ENCODE measurements around the gene FAM228B. TPM values are rescaled to one million over a fixed set of nuclear protein-coding genes. Genes with fewer than 3 reads are reported as not detected.
A peak's percentile ranks its signal among the peaks of the same experiment; 100 is the strongest.

The FAM228B gene
- total RNA-seq (2022) (6.7 and 7.9 TPM in 2 replicates), Bru-seq, nascent RNA (percentile 39 among the genes with signal in this experiment), BruChase-seq, experiment 1, labeled RNA remaining after a 2-hour chase (percentile 33 among the genes with signal in this experiment), BruChase-seq, experiment 2, labeled RNA remaining after a 6-hour chase (percentile 34 among the genes with signal in this experiment)
- long read RNA-seq, partial matches to known transcripts = 1 of 15 reads
- long read RNA-seq, other reads (novel, unspliced or antisense) = 14 of 15 reads

DNA sequence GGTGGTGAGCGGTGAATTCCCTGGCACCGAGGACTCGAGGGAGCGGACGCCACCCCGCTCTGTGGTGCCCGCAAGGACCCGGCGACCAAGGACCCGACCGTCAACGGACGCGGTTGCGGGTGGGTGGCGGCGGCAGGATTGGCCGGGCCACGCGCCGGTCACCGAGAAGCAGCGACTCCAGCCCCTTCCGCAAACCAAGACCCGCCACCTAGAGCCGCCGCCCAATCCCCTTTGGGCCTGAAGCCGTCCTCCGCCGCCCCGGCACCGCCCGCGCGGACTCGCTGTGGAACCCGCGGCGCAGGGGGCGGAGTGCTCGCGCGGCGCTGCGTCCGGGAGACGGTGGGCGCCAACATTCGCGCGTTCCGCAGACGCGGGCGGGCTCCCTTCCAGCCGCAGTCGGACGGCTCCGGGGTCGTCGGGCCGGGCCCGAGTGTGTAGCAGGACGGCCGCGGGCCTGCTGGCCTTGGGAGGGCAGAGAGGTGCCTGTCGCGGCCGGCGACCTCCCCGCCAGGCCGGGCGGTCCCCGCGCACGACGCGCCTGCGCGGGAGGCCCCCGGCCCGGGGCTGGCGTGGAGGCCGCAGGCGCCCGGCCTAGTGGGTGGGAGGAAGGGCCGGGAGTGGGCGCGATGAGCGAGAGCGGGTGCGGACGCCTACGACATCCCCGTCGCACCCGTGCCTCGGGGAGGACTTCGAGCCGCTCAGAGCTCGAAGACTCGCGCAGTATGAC lies at the start of gene FAM228B, which contains the start of gene PFN4:
Gene FAM228B, plus strand, starts transcription at position 275 of the 727 bp plus-strand sequence. CDS start 893 bp downstream, outside the sequence.
Gene PFN4, minus strand, starts transcription at position 140 of the 727 bp plus-strand sequence. CDS start 799 bp downstream, outside the sequence.
- ChIA-PET CTCF (interaction anchor here (0.7 to 1.3 kb wide), 5 partner anchors 39 to 183 kb away, joined by 3 to 13 read pairs (median 4); partner anchors contain the start of genes TP53I3 and UBXN2A), POLR2A (interaction anchor here (0.6 to 1.7 kb wide), 6 partner anchors 14 to 196 kb away, joined by 6 to 8 read pairs (median 7); partner anchors contain the start of genes ATAD2B, SF3B6 and TP53I3)
- intact Hi-C loops (cut with micrococcal nuclease; ENCODE audit: unreplicated experiment) = loop anchor here (1.0 kb wide), 2 partner anchors 39 to 47 kb away; partner anchors contain the start of genes SF3B6 and TP53I3
- H3K27me3 Mint-ChIP-seq (ENCODE audit: insufficient read depth, unreplicated experiment) = no peaks in the 10 kb centered on the region
- no peaks in the 10 kb centered on the region for H3K36me3 Mint-ChIP-seq (ENCODE audit: insufficient read depth, unreplicated experiment)
- H3K4me3 Mint-ChIP-seq (ENCODE audit: unreplicated experiment) = peak within 1 kb of the TSS; percentile 82
- H3K4me3 ChIP-seq (ENCODE audit: low read depth, low read length) = peak within 1 kb of the TSS; percentile 97
- peaks cover 18% of the 10 kb centered on the region for H3K4me1 Mint-ChIP-seq (ENCODE audit: low read depth, unreplicated experiment)
- no peaks in the 10 kb centered on the region for H3K4me1 ChIP-seq
- no peaks in the 10 kb centered on the region for H3K9me3 ChIP-seq
- H3K36me3 ChIP-seq (ENCODE audit: control insufficient read depth, insufficient read depth, low read length) = no peaks in the 10 kb centered on the region
- no peak for TF ChIP-seq CTCF (IDR thresholded peaks at IDR 0.05; ENCODE audit: insufficient read depth in 1 of 2, low read depth in 1 of 2, low read length in 1 of 2, severe bottlenecking in 1 of 2, unreplicated experiment in 1 of 2)
- BruUV-seq (replicated peaks) = no TSS peak
- H3K27me3 ChIP-seq (replicated peaks; ENCODE audit: control insufficient read depth, insufficient read depth, low read length) = no peaks in the 10 kb centered on the region
- DNase-seq = peak; percentile 89 to 92
- H3K9me3 Mint-ChIP-seq (ENCODE audit: unreplicated experiment) = no peaks in the 10 kb centered on the region
- peak within 1 kb of the TSS; percentile 88 for H3K27ac Mint-ChIP-seq (ENCODE audit: unreplicated experiment)

GRCh38 chr2:24073816-24074215 lies 49.5 kb upstream of the FAM228B start:
- H3K4me1 ChIP-seq = peaks cover 17% of the 10 kb centered on the region
- no peak overlapping the region for H3K27ac Mint-ChIP-seq (ENCODE audit: unreplicated experiment)
- no peak overlapping the region for H3K4me3 ChIP-seq (ENCODE audit: low read depth, low read length)
- no peaks in the 10 kb centered on the region for H3K9me3 ChIP-seq
- H3K4me3 Mint-ChIP-seq (ENCODE audit: unreplicated experiment) = no peak overlapping the region
- H3K27me3 Mint-ChIP-seq (ENCODE audit: insufficient read depth, unreplicated experiment) = no peaks in the 10 kb centered on the region
- BruUV-seq (replicated peaks) = no TSS peak
- H3K4me1 Mint-ChIP-seq (ENCODE audit: low read depth, unreplicated experiment) = peaks cover 22% of the 10 kb centered on the region
- peaks cover 5% of the 10 kb centered on the region for H3K36me3 ChIP-seq (ENCODE audit: control insufficient read depth, insufficient read depth, low read length)
- no peaks in the 10 kb centered on the region for H3K9me3 Mint-ChIP-seq (ENCODE audit: unreplicated experiment)
- intact Hi-C loops (cut with micrococcal nuclease; ENCODE audit: unreplicated experiment) = no loop called here
- POLR2A ChIA-PET = no interaction called here
- no peak for TF ChIP-seq CTCF (IDR thresholded peaks at IDR 0.05; ENCODE audit: insufficient read depth in 1 of 2, low read depth in 1 of 2, low read length in 1 of 2, severe bottlenecking in 1 of 2, unreplicated experiment in 1 of 2)
- H3K36me3 Mint-ChIP-seq (ENCODE audit: insufficient read depth, unreplicated experiment) = peaks cover 66% of the 10 kb centered on the region
- no peaks in the 10 kb centered on the region for H3K27me3 ChIP-seq (replicated peaks; ENCODE audit: control insufficient read depth, insufficient read depth, low read length)
- DNase-seq = no peak
- CTCF ChIA-PET = interaction anchor here (0.6 kb wide), 1 partner anchor 16 kb away, joined by 5 read pairs; no protein-coding TSS in a partner anchor

DNA sequence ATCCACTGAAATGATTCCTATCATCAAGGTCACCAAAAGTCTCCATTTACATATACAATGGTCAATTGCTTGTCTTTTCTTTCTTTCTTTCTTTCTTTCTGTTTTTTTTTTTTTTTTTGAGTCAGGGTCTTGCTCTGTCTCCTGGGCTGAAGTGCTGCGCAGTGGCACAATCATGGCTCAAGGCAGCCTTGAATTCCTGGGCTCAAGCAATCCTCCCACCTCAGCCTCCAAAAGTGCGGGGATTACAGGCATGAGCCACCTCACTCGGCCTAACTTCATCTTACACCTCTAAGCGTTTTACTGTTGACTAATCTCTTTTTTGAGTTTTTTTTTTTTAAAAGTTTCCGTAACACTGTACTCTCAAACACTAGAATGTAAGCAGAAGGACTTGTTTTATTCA lies 48.0 kb upstream of the FAM228B start:
- intact Hi-C loops (cut with micrococcal nuclease; ENCODE audit: unreplicated experiment) = no loop called here
- H3K27me3 ChIP-seq (replicated peaks; ENCODE audit: control insufficient read depth, insufficient read depth, low read length) = no peaks in the 10 kb centered on the region
- peak overlapping the region; percentile 71 for H3K4me3 ChIP-seq (ENCODE audit: low read depth, low read length)
- no peak for DNase-seq
- no peaks in the 10 kb centered on the region for H3K9me3 ChIP-seq
- Mint-ChIP-seq H3K36me3 (ENCODE audit: insufficient read depth, unreplicated experiment) (peaks cover 63% of the 10 kb centered on the region), H3K27me3 (ENCODE audit: insufficient read depth, unreplicated experiment) (no peaks in the 10 kb centered on the region), H3K4me1 (ENCODE audit: low read depth, unreplicated experiment) (peaks cover 22% of the 10 kb centered on the region), H3K9me3 (ENCODE audit: unreplicated experiment) (no peaks in the 10 kb centered on the region), H3K27ac (ENCODE audit: unreplicated experiment) (peak overlapping the region; percentile 96), H3K4me3 (ENCODE audit: unreplicated experiment) (peak overlapping the region; percentile 99)
- H3K36me3 ChIP-seq (ENCODE audit: control insufficient read depth, insufficient read depth, low read length) = peaks cover 2% of the 10 kb centered on the region
- TF ChIP-seq CTCF (IDR thresholded peaks at IDR 0.05; ENCODE audit: insufficient read depth in 1 of 2, low read depth in 1 of 2, low read length in 1 of 2, severe bottlenecking in 1 of 2, unreplicated experiment in 1 of 2) = no peak
- BruUV-seq (replicated peaks) = no TSS peak
- CTCF ChIA-PET = interaction anchor here (2.2 kb wide), 1 partner anchor 9 kb away, joined by 17 read pairs; the partner anchor contains the start of gene TP53I3
- POLR2A ChIA-PET = no interaction called here
- H3K4me1 ChIP-seq = peaks cover 17% of the 10 kb centered on the region

Measured in Caco-2 (cell line).